Sigmoid colon (tissue), 4 donors: ENCODE results near the gene KCNG2.

ENCODE experiments used
- CTCF ChIP-seq, 4 experiments: fragments of 450-650 bp in 3 of 4; fragments of 200-600 bp in 1 of 4; IDR thresholded peaks; one replicate each; pipeline ENCODE4 v1.5.1; 2016 to 2019; ENCODE audit warnings: antibody characterized with exemption in 4 of 4, mild to moderate bottlenecking in 3 of 4, moderate library complexity in 2 of 4
- EP300 ChIP-seq, 4 donors: sonication (generic); formaldehyde crosslinking; IDR thresholded peaks; one replicate each; pipeline ENCODE4 v1.6.1; 2017; ENCODE audit warnings: antibody characterized with exemption in 4 of 4
- POLR2A ChIP-seq, 2 donors: fragments of 450-650 bp; IDR thresholded peaks; one replicate each; pipeline ENCODE4 v1.6.1; 2016; ENCODE audit warnings: antibody characterized with exemption in 2 of 2, mild to moderate bottlenecking in 2 of 2, moderate library complexity in 2 of 2
- POLR2AphosphoS5 ChIP-seq, 4 donors: sonication (generic); formaldehyde crosslinking; IDR thresholded peaks; one replicate each; pipeline ENCODE4 v1.6.1; 2017; ENCODE audit warnings: antibody characterized with exemption in 4 of 4

- TF ChIP-seq CTCF (IDR thresholded peaks at IDR 0.05) (no peak), EP300 (IDR thresholded peaks at IDR 0.05) (no peak), POLR2A (IDR thresholded peaks at IDR 0.05) (no peak), POLR2AphosphoS5 (IDR thresholded peaks at IDR 0.05) (no peak)
Measured at GRCh38 chr18:79930020-79930642, 132.4 kb downstream of the KCNG2 start.
